ENCODE data around the gene IKBIP.

- TF ChIP-seq EZH2phosphoT487 (conservative IDR thresholded peaks at IDR 0.05; ENCODE audit: low read length), result no peak
- TF ChIP-seq, protein P1, sequence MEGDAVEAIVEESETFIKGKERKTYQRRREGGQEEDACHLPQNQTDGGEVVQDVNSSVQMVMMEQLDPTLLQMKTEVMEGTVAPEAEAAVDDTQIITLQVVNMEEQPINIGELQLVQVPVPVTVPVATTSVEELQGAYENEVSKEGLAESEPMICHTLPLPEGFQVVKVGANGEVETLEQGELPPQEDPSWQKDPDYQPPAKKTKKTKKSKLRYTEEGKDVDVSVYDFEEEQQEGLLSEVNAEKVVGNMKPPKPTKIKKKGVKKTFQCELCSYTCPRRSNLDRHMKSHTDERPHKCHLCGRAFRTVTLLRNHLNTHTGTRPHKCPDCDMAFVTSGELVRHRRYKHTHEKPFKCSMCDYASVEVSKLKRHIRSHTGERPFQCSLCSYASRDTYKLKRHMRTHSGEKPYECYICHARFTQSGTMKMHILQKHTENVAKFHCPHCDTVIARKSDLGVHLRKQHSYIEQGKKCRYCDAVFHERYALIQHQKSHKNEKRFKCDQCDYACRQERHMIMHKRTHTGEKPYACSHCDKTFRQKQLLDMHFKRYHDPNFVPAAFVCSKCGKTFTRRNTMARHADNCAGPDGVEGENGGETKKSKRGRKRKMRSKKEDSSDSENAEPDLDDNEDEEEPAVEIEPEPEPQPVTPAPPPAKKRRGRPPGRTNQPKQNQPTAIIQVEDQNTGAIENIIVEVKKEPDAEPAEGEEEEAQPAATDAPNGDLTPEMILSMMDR (IDR thresholded peaks at IDR 0.05; ENCODE audit: insufficient read depth, low read length, poor library complexity, severe bottlenecking), result no peak
Observed at GRCh38 chr12:98578392-98578791, 66.2 kb downstream of the IKBIP start.
